SU-DHL-6 (cell line): ENCODE results near the gene PLA2G4E.

Experiments
- EZH2phosphoT487 ChIP-seq: fragments of 200-600 bp; sonication (generic), shearing (Covaris generic); conservative IDR thresholded peaks from 2 replicates; pipeline ENCODE4 v1.6.1; 2018; ENCODE audit warnings: mild to moderate bottlenecking, antibody characterized with exemption, low read length, moderate library complexity, mixed read lengths
- TF ChIP-seq, protein P1 (sequence below): fragments of 200-600 bp; sonication (generic); IDR thresholded peaks from one replicate; pipeline ENCODE4 v1.5.1; 2017; ENCODE audit warnings: antibody characterized with exemption, mild to moderate bottlenecking, low read length, moderate library complexity; ENCODE audit not compliant: insufficient read depth, poor library complexity, severe bottlenecking

DNA sequence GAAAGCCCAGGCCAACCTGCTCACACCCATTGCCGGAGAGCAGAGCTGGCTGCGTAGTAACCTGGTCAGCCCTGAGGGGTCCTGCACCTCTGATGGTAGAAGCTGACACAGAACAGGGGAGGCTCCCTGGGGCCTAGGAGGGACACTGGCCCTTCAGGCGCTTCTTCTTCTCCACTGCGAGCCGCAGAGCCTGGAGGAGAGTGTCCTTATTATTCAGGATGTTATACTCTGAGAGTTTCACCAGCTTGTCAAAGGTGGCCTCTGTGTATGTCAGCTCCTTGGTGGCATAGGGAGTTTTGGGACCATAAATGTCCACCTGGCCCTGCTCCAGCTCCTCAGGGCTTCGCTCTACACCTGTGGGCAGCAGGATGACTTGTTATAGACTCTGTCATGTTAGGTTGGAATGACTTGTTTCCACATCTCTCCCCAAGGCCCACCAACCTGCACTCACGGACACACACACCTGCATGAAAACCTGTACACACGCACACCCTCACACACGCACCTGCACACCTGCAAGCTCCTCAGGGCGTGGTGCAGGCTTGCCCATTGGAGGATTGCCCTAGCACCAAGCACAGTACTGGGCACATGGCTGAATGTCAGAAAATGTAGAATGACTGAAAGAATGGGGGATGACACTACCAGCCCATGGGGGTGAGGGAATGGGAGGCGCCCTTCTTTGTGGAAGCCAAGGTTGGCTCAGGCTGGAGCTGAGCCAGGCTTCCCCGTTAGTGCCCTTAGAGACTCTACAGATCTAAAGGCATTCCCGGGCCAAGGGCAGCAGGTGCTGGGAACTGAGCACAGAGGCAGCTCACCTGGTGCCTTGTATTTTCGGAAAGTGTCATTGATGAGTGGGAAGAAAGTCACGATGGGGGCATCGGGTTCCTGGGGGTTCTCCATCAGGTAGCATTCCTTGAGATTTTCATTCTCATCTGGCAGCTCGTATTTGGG is 36.9 kb downstream of the PLA2G4E start:
- no peak for TF ChIP-seq EZH2phosphoT487
- TF ChIP-seq, protein P1, sequence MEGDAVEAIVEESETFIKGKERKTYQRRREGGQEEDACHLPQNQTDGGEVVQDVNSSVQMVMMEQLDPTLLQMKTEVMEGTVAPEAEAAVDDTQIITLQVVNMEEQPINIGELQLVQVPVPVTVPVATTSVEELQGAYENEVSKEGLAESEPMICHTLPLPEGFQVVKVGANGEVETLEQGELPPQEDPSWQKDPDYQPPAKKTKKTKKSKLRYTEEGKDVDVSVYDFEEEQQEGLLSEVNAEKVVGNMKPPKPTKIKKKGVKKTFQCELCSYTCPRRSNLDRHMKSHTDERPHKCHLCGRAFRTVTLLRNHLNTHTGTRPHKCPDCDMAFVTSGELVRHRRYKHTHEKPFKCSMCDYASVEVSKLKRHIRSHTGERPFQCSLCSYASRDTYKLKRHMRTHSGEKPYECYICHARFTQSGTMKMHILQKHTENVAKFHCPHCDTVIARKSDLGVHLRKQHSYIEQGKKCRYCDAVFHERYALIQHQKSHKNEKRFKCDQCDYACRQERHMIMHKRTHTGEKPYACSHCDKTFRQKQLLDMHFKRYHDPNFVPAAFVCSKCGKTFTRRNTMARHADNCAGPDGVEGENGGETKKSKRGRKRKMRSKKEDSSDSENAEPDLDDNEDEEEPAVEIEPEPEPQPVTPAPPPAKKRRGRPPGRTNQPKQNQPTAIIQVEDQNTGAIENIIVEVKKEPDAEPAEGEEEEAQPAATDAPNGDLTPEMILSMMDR: no peak
